Peyer's patch (tissue), 4 donors: Measurements from ENCODE around the gene GOLGA6D.

Source experiments
- POLR2A ChIP-seq, 2 donors: fragments of 450-650 bp; IDR thresholded peaks; one replicate each; pipeline ENCODE4 v1.5.1; 2017; ENCODE audit warnings: antibody characterized with exemption in 2 of 2, mild to moderate bottlenecking in 2 of 2, moderate library complexity in 2 of 2
- TF ChIP-seq, protein P1 (sequence below), 6 experiments: fragments of 450-650 bp in 4 of 6; fragments of 200-600 bp in 2 of 6; sonication (generic) in 1 of 6; IDR thresholded peaks; one replicate each; pipeline ENCODE4 v1.5.1; 2017 to 2019; ENCODE audit warnings: antibody characterized with exemption in 6 of 6, mild to moderate bottlenecking in 3 of 6, moderate library complexity in 1 of 6

DNA sequence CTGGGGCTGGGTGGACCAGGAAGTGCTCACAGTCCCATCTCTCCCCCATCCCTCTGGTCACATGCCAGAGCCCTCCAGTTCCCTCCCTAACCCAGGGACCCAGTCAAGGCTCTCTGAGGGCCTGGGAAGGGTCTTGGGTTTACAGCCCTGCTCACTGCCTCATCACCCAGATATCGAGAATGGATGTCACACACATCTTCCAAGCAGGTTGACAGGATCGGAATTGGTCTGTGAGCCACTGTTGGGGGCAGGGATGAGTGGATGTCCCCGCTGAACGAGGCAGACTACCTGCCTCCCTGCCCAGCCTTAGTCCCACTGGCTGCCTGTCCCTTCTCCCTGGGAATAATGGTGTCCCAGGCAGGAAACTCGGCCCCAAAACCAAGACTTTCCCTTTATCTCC is 44.5 kb upstream of the GOLGA6D start:
- TF ChIP-seq, protein P1, sequence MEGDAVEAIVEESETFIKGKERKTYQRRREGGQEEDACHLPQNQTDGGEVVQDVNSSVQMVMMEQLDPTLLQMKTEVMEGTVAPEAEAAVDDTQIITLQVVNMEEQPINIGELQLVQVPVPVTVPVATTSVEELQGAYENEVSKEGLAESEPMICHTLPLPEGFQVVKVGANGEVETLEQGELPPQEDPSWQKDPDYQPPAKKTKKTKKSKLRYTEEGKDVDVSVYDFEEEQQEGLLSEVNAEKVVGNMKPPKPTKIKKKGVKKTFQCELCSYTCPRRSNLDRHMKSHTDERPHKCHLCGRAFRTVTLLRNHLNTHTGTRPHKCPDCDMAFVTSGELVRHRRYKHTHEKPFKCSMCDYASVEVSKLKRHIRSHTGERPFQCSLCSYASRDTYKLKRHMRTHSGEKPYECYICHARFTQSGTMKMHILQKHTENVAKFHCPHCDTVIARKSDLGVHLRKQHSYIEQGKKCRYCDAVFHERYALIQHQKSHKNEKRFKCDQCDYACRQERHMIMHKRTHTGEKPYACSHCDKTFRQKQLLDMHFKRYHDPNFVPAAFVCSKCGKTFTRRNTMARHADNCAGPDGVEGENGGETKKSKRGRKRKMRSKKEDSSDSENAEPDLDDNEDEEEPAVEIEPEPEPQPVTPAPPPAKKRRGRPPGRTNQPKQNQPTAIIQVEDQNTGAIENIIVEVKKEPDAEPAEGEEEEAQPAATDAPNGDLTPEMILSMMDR (IDR thresholded peaks at IDR 0.05): no peak
- TF ChIP-seq POLR2A (IDR thresholded peaks at IDR 0.05): no peak
